Gastrocnemius medialis (tissue), 4 donors: ENCODE results near the gene IMPDH1. TPM values are rescaled to one million over a fixed set of nuclear protein-coding genes. Genes with fewer than 3 reads are reported as not detected.

ENCODE experiments used
- ATAC-seq, 2 donors: fragments of 150-250 bp; one replicate each; pipeline ENCODE4 v1.9.1; 2016
- DNase-seq, 2 donors: peaks; one replicate each; pipeline ENCODE4 v3.0.0-alpha.2; 2019
- H3K27ac ChIP-seq, 4 donors: fragments of 200-600 bp; sonication (generic); 1 replicate in 1 of 4; 2 replicates in 3 of 4; pipeline ENCODE4 v1.5.1; 2016 to 2018; ENCODE audit warnings: mild to moderate bottlenecking in 2 of 4, moderate library complexity in 1 of 4
- H3K27me3 ChIP-seq, 3 donors: fragments of 200-600 bp; sonication (generic) in 2 of 3; 1 replicate in 1 of 3; 2 replicates in 2 of 3; pipeline versions ENCODE4 v1.5.1 to v1.6.0; 2016 to 2019; ENCODE audit warnings: mild to moderate bottlenecking in 1 of 3, moderate library complexity in 1 of 3
- H3K36me3 ChIP-seq, 2 donors: fragments of 200-600 bp; sonication (generic) in 1 of 2; one replicate each; pipeline ENCODE4 v1.5.1; 2017 to 2018
- H3K4me1 ChIP-seq, 2 donors: fragments of 200-600 bp; sonication (generic) in 1 of 2; one replicate each; pipeline ENCODE4 v1.5.1; 2016 to 2017; ENCODE audit warnings: mild to moderate bottlenecking in 2 of 2
- H3K4me3 ChIP-seq, 4 donors: fragments of 200-600 bp; sonication (generic) in 3 of 4; 1 replicate in 1 of 4; 2 replicates in 3 of 4; pipeline ENCODE4 v1.5.1; 2016 to 2019; ENCODE audit warnings: mild to moderate bottlenecking in 2 of 4
- H3K9me3 ChIP-seq, 3 donors: fragments of 200-600 bp; sonication (generic) in 2 of 3; 1 replicate in 1 of 3; 2 replicates in 2 of 3; pipeline ENCODE4 v1.5.1; 2016 to 2019
- POLR2A ChIP-seq, 2 donors: fragments of 450-650 bp; IDR thresholded peaks; one replicate each; pipeline ENCODE4 v1.6.1; 2017; ENCODE audit warnings: antibody characterized with exemption in 2 of 2, mild to moderate bottlenecking in 2 of 2, moderate library complexity in 2 of 2
- in situ Hi-C, 4 donors: fragments of 200-750 bp; cut with MboI; loops; one replicate each; pipeline versions ENCODE4 v1.15.0 to v1.8.0; 2017; ENCODE audit warnings: low sequenced_read_pairs in 4 of 4
- intact Hi-C: fragments of 100-400 bp; cut with DNase I; formaldehyde crosslinking; loops from one replicate; pipeline ENCODE4 v1.15.1; 2023; ENCODE audit warnings: low total_unique reads
- total RNA-seq, 4 donors: library from RNA; depleted of rRNA; stranded (reverse); fragments of >200 nt; gene quantifications; one replicate each; pipeline versions ENCODE4 v1.1.0 to v1.2.3, GENCODE V29; 2016
- TF ChIP-seq, protein P1 (sequence below), 5 experiments: fragments of 450-650 bp in 3 of 5; fragments of 200-600 bp in 2 of 5; sonication (generic) in 2 of 5; IDR thresholded peaks in 4 of 5; conservative IDR thresholded peaks in 1 of 5; 1 replicate in 4 of 5; 2 replicates in 1 of 5; pipeline ENCODE4 v1.5.1; 2016 to 2019; ENCODE audit warnings: antibody characterized with exemption in 5 of 5, mild to moderate bottlenecking in 3 of 5, moderate library complexity in 3 of 5

The IMPDH1 gene
- total RNA-seq, 4 donors from 2014 or later, result 4.0 to 7.1 (median 4.9) TPM

DNA sequence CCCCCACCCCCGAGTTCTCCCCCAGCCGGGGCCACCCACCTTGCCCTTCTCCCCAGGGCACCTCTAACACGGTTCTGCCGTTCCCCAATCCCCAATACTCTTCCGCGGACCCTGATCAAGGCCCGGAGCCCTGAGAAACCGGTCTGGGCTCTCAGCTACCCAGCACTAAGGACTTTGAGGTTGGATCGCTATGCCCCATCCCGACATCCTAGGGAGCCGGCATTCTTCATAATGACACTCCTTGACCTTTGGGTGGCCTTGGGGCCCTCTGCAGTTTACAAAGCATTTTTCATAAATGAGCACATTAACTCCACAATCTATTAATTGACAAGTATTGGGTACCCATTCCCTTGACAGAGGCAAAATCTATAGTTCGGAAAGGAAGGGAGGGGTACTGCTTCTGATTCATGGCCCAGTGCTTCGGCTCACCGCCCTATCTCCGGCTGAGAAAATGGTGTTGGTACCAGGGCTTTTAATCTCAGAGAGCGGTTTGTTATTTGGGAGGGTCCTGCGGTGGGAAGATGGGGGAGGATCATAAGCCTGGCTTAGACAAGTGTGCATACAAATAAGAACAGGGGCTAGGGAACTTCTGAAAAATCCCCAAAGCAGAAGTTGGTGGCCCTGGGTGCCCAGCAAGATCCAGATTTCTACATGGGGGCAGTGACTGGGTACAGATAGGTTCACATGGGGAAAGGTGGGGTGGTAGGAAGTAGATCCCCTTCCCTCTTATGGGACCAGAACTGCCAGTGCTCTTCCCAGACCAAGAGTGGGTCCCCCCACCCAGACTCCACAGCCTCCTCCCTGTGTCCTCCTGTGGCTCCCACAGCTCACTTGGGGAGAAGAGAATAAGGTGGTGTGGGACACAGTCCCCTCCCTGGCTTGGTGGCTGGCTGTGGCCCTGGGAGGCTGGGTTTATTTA lies 3.2 kb downstream of the IMPDH1 start:
- peak overlapping the region in 3 of 4 donors; percentile 12 to 76 (median 29) for H3K27ac ChIP-seq
- no peak for TF ChIP-seq POLR2A (IDR thresholded peaks at IDR 0.05)
- TF ChIP-seq, protein P1, sequence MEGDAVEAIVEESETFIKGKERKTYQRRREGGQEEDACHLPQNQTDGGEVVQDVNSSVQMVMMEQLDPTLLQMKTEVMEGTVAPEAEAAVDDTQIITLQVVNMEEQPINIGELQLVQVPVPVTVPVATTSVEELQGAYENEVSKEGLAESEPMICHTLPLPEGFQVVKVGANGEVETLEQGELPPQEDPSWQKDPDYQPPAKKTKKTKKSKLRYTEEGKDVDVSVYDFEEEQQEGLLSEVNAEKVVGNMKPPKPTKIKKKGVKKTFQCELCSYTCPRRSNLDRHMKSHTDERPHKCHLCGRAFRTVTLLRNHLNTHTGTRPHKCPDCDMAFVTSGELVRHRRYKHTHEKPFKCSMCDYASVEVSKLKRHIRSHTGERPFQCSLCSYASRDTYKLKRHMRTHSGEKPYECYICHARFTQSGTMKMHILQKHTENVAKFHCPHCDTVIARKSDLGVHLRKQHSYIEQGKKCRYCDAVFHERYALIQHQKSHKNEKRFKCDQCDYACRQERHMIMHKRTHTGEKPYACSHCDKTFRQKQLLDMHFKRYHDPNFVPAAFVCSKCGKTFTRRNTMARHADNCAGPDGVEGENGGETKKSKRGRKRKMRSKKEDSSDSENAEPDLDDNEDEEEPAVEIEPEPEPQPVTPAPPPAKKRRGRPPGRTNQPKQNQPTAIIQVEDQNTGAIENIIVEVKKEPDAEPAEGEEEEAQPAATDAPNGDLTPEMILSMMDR (IDR thresholded peaks at IDR 0.05 in 4 of 5, conservative IDR thresholded peaks at IDR 0.05 in 1 of 5), result no peak

DNA sequence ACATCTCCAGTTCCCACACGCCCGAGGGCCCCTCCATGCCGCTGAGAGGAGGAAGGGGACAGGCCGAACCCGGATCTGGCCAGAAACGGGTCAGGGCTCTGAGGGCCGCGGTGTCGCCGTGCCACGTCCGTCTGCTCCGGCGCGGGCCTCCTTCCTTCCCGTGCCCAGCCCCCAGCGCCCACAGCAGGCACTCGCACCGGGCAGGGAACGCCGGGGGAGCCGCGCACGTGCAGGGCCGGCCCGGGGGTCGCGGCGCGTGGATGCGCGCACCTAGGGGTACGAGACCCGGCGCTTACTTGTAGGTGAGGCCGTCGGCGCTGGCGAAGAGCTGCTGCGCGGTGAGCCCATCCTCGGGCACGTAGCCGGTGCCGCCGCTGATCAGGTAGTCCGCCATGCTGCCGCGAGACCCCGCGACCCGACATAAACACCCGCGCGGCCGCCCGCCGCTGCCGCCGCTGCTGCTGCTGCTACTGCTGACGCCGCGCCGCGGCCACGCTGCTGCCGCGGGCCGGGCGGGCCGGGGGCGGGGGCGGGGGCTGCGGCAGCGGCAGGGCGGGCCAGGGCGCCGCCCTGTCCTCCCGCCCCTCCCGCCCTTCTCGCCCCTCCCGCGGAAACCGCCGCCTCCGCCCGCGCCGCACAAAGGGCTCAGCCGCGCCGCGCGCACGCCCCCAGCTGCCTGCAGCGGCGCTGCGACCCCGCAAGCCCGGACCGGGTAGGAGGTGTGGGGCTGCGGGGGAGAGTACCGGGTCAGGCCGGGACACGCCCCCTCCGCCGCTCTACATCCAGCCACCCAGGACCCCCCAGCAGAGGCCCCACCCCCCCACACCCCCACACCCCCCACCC lies 4.1 kb downstream of the IMPDH1 start:
- ATAC-seq (no peak), DNase-seq (no peak)
- Histone ChIP-seq H3K9me3 (no peaks in the 10 kb centered on the region), H3K27me3 (peaks cover 0 to 7% (median 4%) of the 10 kb centered on the region in 3 donors), H3K27ac (peak overlapping the region in 2 of 4 donors; percentile 43 to 76), H3K36me3 (no peaks in the 10 kb centered on the region), H3K4me3 (peak overlapping the region; percentile 54 to 71 (median 57)), H3K4me1 (peaks cover 11 to 27% of the 10 kb centered on the region in 2 donors)
- no peak for TF ChIP-seq POLR2A (IDR thresholded peaks at IDR 0.05)
- TF ChIP-seq, protein P1 (IDR thresholded peaks at IDR 0.05 in 4 of 5, conservative IDR thresholded peaks at IDR 0.05 in 1 of 5), result no peak
- intact Hi-C loops, result no loop called here
- in situ Hi-C loops, result no loop called here

More for the DNA sequence above, 3.2 kb downstream of the IMPDH1 start:
- H3K4me1 ChIP-seq, result peaks cover 11 to 27% of the 10 kb centered on the region in 2 donors
- DNase-seq, result no peak
- in situ Hi-C loops, result no loop called here
- no peaks in the 10 kb centered on the region for H3K36me3 ChIP-seq
- intact Hi-C loops, result no loop called here
- peaks cover 0 to 7% (median 6%) of the 10 kb centered on the region in 3 donors for H3K27me3 ChIP-seq
- peak overlapping the region in 1 of 4 donors; percentile 54 for H3K4me3 ChIP-seq
- no peaks in the 10 kb centered on the region for H3K9me3 ChIP-seq
- no peak for ATAC-seq

- no peak for ATAC-seq
- intact Hi-C loops, result no loop called here
Measured at GRCh38 chr7:128404886-128405470, 4.8 kb downstream of the IMPDH1 start.

GRCh38 chr7:128404143-128404681 lies 5.6 kb downstream of the IMPDH1 start:
- in situ Hi-C loops (no loop called here), intact Hi-C loops (no loop called here)
- H3K27ac ChIP-seq, result no peak overlapping the region
- DNase-seq, result no peak
- no peaks in the 10 kb centered on the region for H3K9me3 ChIP-seq
- ATAC-seq, result no peak
- H3K36me3 ChIP-seq, result no peaks in the 10 kb centered on the region
- peaks cover 11 to 17% of the 10 kb centered on the region in 2 donors for H3K4me1 ChIP-seq
- TF ChIP-seq, protein P1 (IDR thresholded peaks at IDR 0.05 in 4 of 5, conservative IDR thresholded peaks at IDR 0.05 in 1 of 5), result no peak
- peaks cover 0 to 4% (median 4%) of the 10 kb centered on the region in 3 donors for H3K27me3 ChIP-seq
- H3K4me3 ChIP-seq, result peak overlapping the region in 1 of 4 donors; percentile 54

More at GRCh38 chr7:128404886-128405470, 4.8 kb downstream of the IMPDH1 start:
- no peaks in the 10 kb centered on the region for H3K36me3 ChIP-seq
- H3K27ac ChIP-seq, result peak overlapping the region in 2 of 4 donors; percentile 41 to 43
- DNase-seq, result no peak
- no peak for TF ChIP-seq POLR2A (IDR thresholded peaks at IDR 0.05)
- TF ChIP-seq, protein P1 (IDR thresholded peaks at IDR 0.05 in 4 of 5, conservative IDR thresholded peaks at IDR 0.05 in 1 of 5), result no peak
- no peaks in the 10 kb centered on the region for H3K9me3 ChIP-seq
- H3K4me3 ChIP-seq, result peak overlapping the region; percentile 54 to 71 (median 57)
- in situ Hi-C loops, result no loop called here
- H3K27me3 ChIP-seq, result peaks cover 0 to 4% (median 4%) of the 10 kb centered on the region in 3 donors
- peaks cover 11 to 20% of the 10 kb centered on the region in 2 donors for H3K4me1 ChIP-seq
